Trophoblast cell (in vitro differentiated cells and primary cell): ENCODE results near the gene MGMT.

ENCODE experiments used
- DNase-seq, 2 donors: peaks; one replicate each; pipeline ENCODE4 v3.0.0-alpha.2; 2016
- H2AFZ ChIP-seq: 2 replicates; pipeline ENCODE4 v1.6.1; 2013; ENCODE audit warnings: low read length, moderate library complexity, mild to moderate bottlenecking; ENCODE audit not compliant: insufficient read depth, poor library complexity
- H2AK5ac ChIP-seq: 2 replicates; pipeline ENCODE4 v1.6.1; 2013; ENCODE audit warnings: mild to moderate bottlenecking, low read length
- H2BK120ac ChIP-seq: 2 replicates; pipeline ENCODE4 v1.6.1; 2013; ENCODE audit warnings: low read length, mild to moderate bottlenecking, moderate library complexity; ENCODE audit not compliant: insufficient read depth, poor library complexity
- H2BK12ac ChIP-seq: 2 replicates; pipeline ENCODE4 v1.6.1; 2013; ENCODE audit warnings: mild to moderate bottlenecking, low read length, moderate library complexity
- H2BK5ac ChIP-seq: 2 replicates; pipeline ENCODE4 v1.6.1; 2013; ENCODE audit warnings: low read length, low read depth, moderate library complexity, mild to moderate bottlenecking; ENCODE audit not compliant: poor library complexity
- H3K14ac ChIP-seq: 2 replicates; pipeline ENCODE4 v1.6.1; 2013; ENCODE audit warnings: mild to moderate bottlenecking, low read length
- H3K18ac ChIP-seq: 2 replicates; pipeline ENCODE4 v1.6.1; 2013; ENCODE audit warnings: mild to moderate bottlenecking, low read length
- H3K23ac ChIP-seq: 2 replicates; pipeline ENCODE4 v1.6.1; 2013; ENCODE audit warnings: low read length
- H3K27ac ChIP-seq: 2 replicates; pipeline ENCODE4 v1.5.1; 2013; ENCODE audit warnings: low read depth, mild to moderate bottlenecking, inconsistent platforms, low read length, moderate library complexity
- H3K27me3 ChIP-seq: 2 replicates; pipeline ENCODE4 v1.6.1; 2013; ENCODE audit warnings: inconsistent platforms, mild to moderate bottlenecking, low read length, moderate library complexity; ENCODE audit not compliant: insufficient read depth
- H3K36me3 ChIP-seq, 2 experiments: 1 replicate in 1 of 2; 2 replicates in 1 of 2; pipeline ENCODE4 v1.6.1; 2013; ENCODE audit warnings: low read length in 2 of 2, mild to moderate bottlenecking in 2 of 2, moderate library complexity in 1 of 2; ENCODE audit not compliant: insufficient read depth in 2 of 2, control insufficient read depth in 1 of 2
- H3K4ac ChIP-seq: 2 replicates; pipeline ENCODE4 v1.6.1; 2013; ENCODE audit warnings: low read depth, mild to moderate bottlenecking, low read length, moderate library complexity
- H3K4me1 ChIP-seq, 2 experiments: 1 replicate in 1 of 2; 2 replicates in 1 of 2; pipeline ENCODE4 v1.6.1; 2013; ENCODE audit warnings: low read length in 2 of 2, mild to moderate bottlenecking in 2 of 2, moderate library complexity in 1 of 2; ENCODE audit not compliant: insufficient read depth in 2 of 2, control insufficient read depth in 1 of 2
- H3K4me2 ChIP-seq: 2 replicates; pipeline ENCODE4 v1.6.1; 2013; ENCODE audit warnings: inconsistent platforms, mild to moderate bottlenecking, low read length, moderate library complexity
- H3K4me3 ChIP-seq: 2 replicates; pipeline ENCODE4 v1.5.1; 2013; ENCODE audit warnings: mild to moderate bottlenecking, low read depth, low read length, inconsistent platforms
- H3K79me1 ChIP-seq: one replicate; pipeline ENCODE4 v1.6.1; 2013; ENCODE audit warnings: low read length
- H3K79me2 ChIP-seq: 2 replicates; pipeline ENCODE4 v1.6.1; 2013; ENCODE audit warnings: low read length, mild to moderate bottlenecking; ENCODE audit not compliant: control insufficient read depth, insufficient read depth, poor library complexity
- H3K9ac ChIP-seq: 2 replicates; pipeline ENCODE4 v1.6.1; 2013; ENCODE audit warnings: mild to moderate bottlenecking, low read length
- H3K9me3 ChIP-seq: 2 replicates; pipeline ENCODE4 v1.6.1; 2013; ENCODE audit warnings: low read depth, mild to moderate bottlenecking, control low read depth, inconsistent platforms, low read length; ENCODE audit not compliant: insufficient read depth
- H4K12ac ChIP-seq: 2 replicates; pipeline ENCODE4 v1.6.1; 2013; ENCODE audit warnings: low read depth, mild to moderate bottlenecking, low read length, moderate library complexity
- H4K8ac ChIP-seq: 2 replicates; pipeline ENCODE4 v1.6.1; 2013; ENCODE audit warnings: low read depth, mild to moderate bottlenecking, low read length, moderate library complexity
- H4K91ac ChIP-seq: one replicate; pipeline ENCODE4 v1.6.1; 2013; ENCODE audit warnings: low read depth, mild to moderate bottlenecking, low read length, moderate library complexity
- WGBS: extraction: QIAGEN DNeasy Blood & Tissue Kit; methylation state at CpG from one replicate; pipeline ENCODE4 v1.1.7; 2013; ENCODE audit warnings: missing lambda C conversion rate; ENCODE audit not compliant: insufficient read length, insufficient coverage; ENCODE audit errors: extremely low coverage; 5-methylcytosine and 5-hydroxymethylcytosine counted together

MGMT gene

DNA sequence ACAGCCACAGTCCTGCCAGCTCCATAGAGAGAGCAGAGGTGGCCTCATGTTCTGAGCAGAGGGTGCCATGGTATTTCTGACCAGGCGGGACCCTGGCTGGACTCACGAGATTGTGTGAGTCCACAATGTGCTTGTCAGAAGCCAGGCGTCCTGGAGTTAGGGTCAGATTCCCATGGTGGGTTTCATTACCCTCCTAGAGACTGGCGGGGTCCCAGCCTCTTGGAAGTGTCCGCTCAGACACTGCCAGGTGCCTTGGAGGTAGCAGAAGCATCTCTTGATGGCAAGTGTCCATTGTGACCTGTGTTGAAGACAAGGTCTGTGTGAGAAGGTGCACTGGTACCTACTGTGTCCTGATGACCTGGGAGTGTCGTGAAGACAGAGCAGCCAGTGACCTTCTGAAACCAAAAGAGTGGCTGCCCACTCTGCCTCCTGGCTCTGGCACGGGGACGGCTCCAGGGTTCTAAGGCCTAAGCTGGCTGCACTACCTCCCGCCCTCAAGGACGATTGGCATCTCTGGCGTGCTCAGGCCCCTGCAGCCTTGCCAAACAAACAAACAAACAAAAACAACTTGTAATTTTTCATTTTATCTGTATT is 56.8 kb downstream of the MGMT start:
- Histone ChIP-seq H3K4ac (no peak overlapping the region), H3K4me1 (peaks cover 0 to 3% of the 10 kb centered on the region in 2 experiments), H3K27me3 (no peaks in the 10 kb centered on the region), H3K4me3 (no peak overlapping the region), H2AK5ac (no peak overlapping the region), H2BK12ac (no peak overlapping the region), H3K9ac (no peak overlapping the region), H2BK120ac (no peak overlapping the region), H4K91ac (no peak overlapping the region), H3K27ac (no peak overlapping the region), H3K18ac (no peak overlapping the region), H3K4me2 (no peak overlapping the region), H3K9me3 (no peaks in the 10 kb centered on the region), H2BK5ac (no peak overlapping the region), H4K12ac (no peak overlapping the region), H3K36me3 (no peaks in the 10 kb centered on the region), H3K14ac (no peak overlapping the region), H2AFZ (no peak overlapping the region), H3K79me2 (no peaks in the 10 kb centered on the region), H3K23ac (no peak overlapping the region), H4K8ac (no peak overlapping the region), H3K79me1 (no peaks in the 10 kb centered on the region)
- no CpG with 5 or more reads among the region's 11 CpGs for WGBS
- DNase-seq: no peak

DNA sequence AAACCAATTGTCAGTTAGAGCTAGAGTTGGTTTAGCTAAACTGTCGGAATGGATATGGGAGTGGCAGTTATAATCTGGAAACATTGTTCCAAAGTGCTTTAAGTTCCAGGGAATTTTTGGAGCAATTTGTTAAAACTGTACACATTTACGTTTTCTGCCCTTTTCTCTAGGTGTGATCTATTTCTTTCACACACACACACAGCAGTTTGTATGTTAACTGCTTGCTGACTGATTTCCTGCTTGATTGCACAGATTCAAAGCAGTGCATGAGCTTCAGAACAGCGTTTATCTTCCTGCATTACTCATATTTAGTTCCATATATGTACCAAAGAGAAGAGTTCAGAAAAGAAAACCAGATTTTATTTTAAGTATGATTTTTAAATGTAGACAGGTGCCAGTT is 57.9 kb downstream of the MGMT start:
- no CpG with 5 or more reads among the region's 3 CpGs for whole genome bisulfite sequencing
- H3K27me3 ChIP-seq: no peaks in the 10 kb centered on the region
- H4K12ac ChIP-seq: no peak overlapping the region
- no peak overlapping the region for H4K91ac ChIP-seq
- no peak overlapping the region for H3K14ac ChIP-seq
- no peak overlapping the region for H3K23ac ChIP-seq
- H2AK5ac ChIP-seq: no peak overlapping the region
- H3K4me1 ChIP-seq: peaks cover 0 to 3% of the 10 kb centered on the region in 2 experiments
- H2AFZ ChIP-seq: no peak overlapping the region
- no peak for DNase-seq
- H3K79me1 ChIP-seq: no peaks in the 10 kb centered on the region
- no peak overlapping the region for H3K4ac ChIP-seq
- no peak overlapping the region for H3K27ac ChIP-seq
- no peaks in the 10 kb centered on the region for H3K36me3 ChIP-seq
- no peak overlapping the region for H3K9ac ChIP-seq
- H2BK5ac ChIP-seq: no peak overlapping the region
- no peak overlapping the region for H4K8ac ChIP-seq
- no peak overlapping the region for H3K4me2 ChIP-seq
- H2BK120ac ChIP-seq: no peak overlapping the region
- no peak overlapping the region for H3K4me3 ChIP-seq
- no peak overlapping the region for H3K18ac ChIP-seq
- H2BK12ac ChIP-seq: no peak overlapping the region
- no peaks in the 10 kb centered on the region for H3K9me3 ChIP-seq
- no peaks in the 10 kb centered on the region for H3K79me2 ChIP-seq

DNA sequence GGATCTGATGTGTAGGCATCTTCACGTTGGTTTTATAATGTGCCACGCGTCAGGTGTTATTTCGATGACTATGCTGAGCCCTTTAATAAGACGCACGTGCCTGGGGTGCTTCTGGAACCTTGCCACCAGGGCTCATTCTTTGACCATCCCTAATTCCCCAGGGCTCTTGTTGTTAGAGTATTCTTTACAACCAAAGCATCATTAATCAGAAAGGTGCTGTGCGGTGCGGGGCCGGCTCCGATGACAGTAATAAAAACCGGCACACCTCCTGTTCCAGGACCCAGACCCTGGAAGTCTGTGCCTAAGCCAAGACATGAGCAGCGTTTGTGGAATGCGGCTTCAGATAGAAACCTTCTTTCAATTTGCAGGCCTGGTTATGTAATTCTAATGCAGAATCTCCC is 58.4 kb downstream of the MGMT start:
- H4K91ac ChIP-seq: no peak overlapping the region
- no peaks in the 10 kb centered on the region for H3K79me1 ChIP-seq
- no peak overlapping the region for H4K8ac ChIP-seq
- no peak overlapping the region for H3K4ac ChIP-seq
- H2BK5ac ChIP-seq: no peak overlapping the region
- H3K9me3 ChIP-seq: no peaks in the 10 kb centered on the region
- no peak overlapping the region for H3K4me2 ChIP-seq
- no peak overlapping the region for H3K9ac ChIP-seq
- no peak overlapping the region for H3K4me3 ChIP-seq
- DNase-seq: no peak
- no peak overlapping the region for H3K18ac ChIP-seq
- no peak overlapping the region for H3K27ac ChIP-seq
- H3K36me3 ChIP-seq: no peaks in the 10 kb centered on the region
- no peaks in the 10 kb centered on the region for H3K79me2 ChIP-seq
- H3K14ac ChIP-seq: no peak overlapping the region
- H3K4me1 ChIP-seq: peaks cover under 1 to 4% of the 10 kb centered on the region in 2 experiments
- no peak overlapping the region for H2BK12ac ChIP-seq
- no peak overlapping the region for H2AFZ ChIP-seq
- H2BK120ac ChIP-seq: no peak overlapping the region
- no peaks in the 10 kb centered on the region for H3K27me3 ChIP-seq
- no peak overlapping the region for H4K12ac ChIP-seq
- no peak overlapping the region for H2AK5ac ChIP-seq
- H3K23ac ChIP-seq: no peak overlapping the region
- no CpG with 5 or more reads among the region's 13 CpGs for WGBS

DNA sequence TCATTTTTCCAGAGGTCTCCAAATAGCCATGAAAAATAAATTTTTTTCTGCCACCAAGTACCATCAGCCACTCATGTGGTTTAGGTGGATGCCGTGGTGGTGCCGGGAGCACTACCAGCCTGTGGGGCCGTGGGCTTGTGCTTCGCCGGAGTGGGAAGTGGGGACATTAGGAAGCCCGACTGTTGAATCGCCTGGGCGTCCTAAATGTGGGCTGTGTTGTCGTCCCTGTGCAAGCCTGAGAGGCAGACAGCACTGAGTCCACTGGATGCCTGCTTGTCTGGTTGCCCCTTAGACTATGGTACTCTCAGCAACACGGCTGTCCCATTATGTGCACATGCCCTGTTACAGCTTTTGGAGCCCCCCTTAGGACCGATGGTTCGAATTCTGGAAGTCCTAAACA is 59.9 kb downstream of the MGMT start:
- WGBS: no CpG with 5 or more reads among the region's 12 CpGs

More for the DNA sequence above, 59.9 kb downstream of the MGMT start:
- Histone ChIP-seq H2BK5ac (no peak overlapping the region), H3K23ac (no peak overlapping the region), H3K18ac (no peak overlapping the region), H3K4me1 (peaks cover 12 to 16% of the 10 kb centered on the region in 2 experiments), H3K4ac (no peak overlapping the region), H3K27ac (no peak overlapping the region), H4K12ac (no peak overlapping the region), H2BK120ac (no peak overlapping the region), H3K9me3 (peaks cover 4% of the 10 kb centered on the region), H3K27me3 (no peaks in the 10 kb centered on the region), H3K9ac (no peak overlapping the region), H3K4me3 (no peak overlapping the region), H3K79me1 (peaks cover 12% of the 10 kb centered on the region), H2BK12ac (no peak overlapping the region), H3K36me3 (no peaks in the 10 kb centered on the region), H3K79me2 (peaks cover 3% of the 10 kb centered on the region), H4K91ac (no peak overlapping the region), H2AFZ (no peak overlapping the region), H3K4me2 (no peak overlapping the region), H3K14ac (no peak overlapping the region), H4K8ac (no peak overlapping the region), H2AK5ac (no peak overlapping the region)
- DNase-seq: no peak
